Measurements from ENCODE around the gene ZNF506.
"Not testable (repeated sequence)": the region's sequence is repeated elsewhere in the genome, so short reads cannot be mapped to it uniquely, and the experiment has no call there.

Gene ZNF506

GRCh38 chr19:19821366-19821951, at the start of gene ZNF506:
ZNF506 (minus strand) TSS chr19:19821750; CDS start chr19:19821603, 147 bp downstream.
- FAIRE-seq = peak; percentile 96

GRCh38 chr19:19870086-19870485, 48.5 kb upstream of the ZNF506 start:
- FAIRE-seq = not testable (repeated sequence)

GRCh38 chr19:19866611-19867248, 45.2 kb upstream of the ZNF506 start:
- no peak for FAIRE-seq

GRCh38 chr19:19865750-19866610, 44.4 kb upstream of the ZNF506 start, which contains the start of gene ZNF253:
ZNF253 (plus strand) TSS chr19:19865882; CDS start chr19:19865997, 115 bp downstream.
- FAIRE-seq = peak; percentile 91

GRCh38 chr19:19860756-19861390, 39.3 kb upstream of the ZNF506 start:
- FAIRE-seq = no peak

GRCh38 chr19:19858751-19859150, 37.2 kb upstream of the ZNF506 start:
- FAIRE-seq = no peak

- FAIRE-seq = not testable (repeated sequence)
Measured at GRCh38 chr19:19851740-19852139, 30.2 kb upstream of the ZNF506 start.

- no peak for FAIRE-seq
Measured at GRCh38 chr19:19849056-19849455, 27.5 kb upstream of the ZNF506 start.

GRCh38 chr19:19847781-19848180, 26.2 kb upstream of the ZNF506 start:
- no peak for FAIRE-seq

- FAIRE-seq = no peak
Measured at GRCh38 chr19:19835560-19836038, 14.0 kb upstream of the ZNF506 start.

- no peak for FAIRE-seq
Measured at GRCh38 chr19:19826875-19827274, 5.3 kb upstream of the ZNF506 start.

GRCh38 chr19:19823916-19824315, 2.4 kb upstream of the ZNF506 start:
- no peak for FAIRE-seq

GRCh38 chr19:19821976-19822375, 426 bp upstream of the ZNF506 start:
- FAIRE-seq = not testable (repeated sequence)

GRCh38 chr19:19820774-19821320, 703 bp downstream of the ZNF506 start:
- no peak for FAIRE-seq

- no peak for FAIRE-seq
Measured at GRCh38 chr19:19817357-19817756, 4.2 kb downstream of the ZNF506 start.

- no peak for FAIRE-seq
Measured at GRCh38 chr19:19816679-19817078, 4.9 kb downstream of the ZNF506 start.

GRCh38 chr19:19811999-19812398, 9.6 kb downstream of the ZNF506 start:
- FAIRE-seq = not testable (repeated sequence)

GRCh38 chr19:19805480-19805879, 16.1 kb downstream of the ZNF506 start:
- no peak for FAIRE-seq

GRCh38 chr19:19788015-19788414, 33.5 kb downstream of the ZNF506 start:
- no peak for FAIRE-seq

- FAIRE-seq = not testable (repeated sequence)
Measured at GRCh38 chr19:19785476-19785875, 36.1 kb downstream of the ZNF506 start.

- FAIRE-seq = no peak
Measured at GRCh38 chr19:19782783-19783182, 38.8 kb downstream of the ZNF506 start.

- FAIRE-seq = not testable (repeated sequence)
Measured at GRCh38 chr19:19781791-19782190, 39.8 kb downstream of the ZNF506 start.

GRCh38 chr19:19778666-19779065, 42.9 kb downstream of the ZNF506 start:
- no peak for FAIRE-seq
